Panc1 (cell line): ENCODE results near the gene OTUD3. TPM values are rescaled to one million over a fixed set of nuclear protein-coding genes. Genes with fewer than 3 reads are reported as not detected.

Experiments
- ATAC-seq: fragments of 200-7000 bp; cut with Tn5 transposase; 2 replicates; pipeline ENCODE4 v1.9.1; 2020; ENCODE audit warnings: mild to moderate bottlenecking, moderate library complexity
- BruUV-seq: library from RNA; stranded (reverse); fragments of 400-500 nt; replicated peaks from 2 replicates; lab custom pipeline; 2021; lab: Mats Ljungman, UMichigan
- CTCF ChIA-PET: fragments of 300-600 bp; sonication (Branson Sonifier 250); formaldehyde crosslinking; loops from one replicate; lab custom pipeline; 2022; ENCODE audit warnings: antibody characterized with exemption; lab: Charles Lee
- POLR2A ChIA-PET: fragments of 300-600 bp; sonication (Branson Sonifier 250); formaldehyde crosslinking; loops from one replicate; lab custom pipeline; 2022; ENCODE audit warnings: antibody characterized with exemption; lab: Charles Lee
- DNase-seq: peaks from one replicate; pipeline ENCODE4 v3.0.0-alpha.2; 2010; ENCODE audit warnings: low read depth, low spot score
- H3K27ac ChIP-seq: 2 replicates; pipeline ENCODE4 v1.5.1; 2011; ENCODE audit warnings: mild to moderate bottlenecking, low read length, inconsistent platforms
- H3K27me3 ChIP-seq: fragments of 200-500 bp; sonication (Bioruptor generic); 2 replicates; pipeline ENCODE4 v1.6.0; 2014; ENCODE audit warnings: low read length, inconsistent platforms; ENCODE audit not compliant: control insufficient read depth, insufficient read depth
- H3K36me3 ChIP-seq: fragments of 200-500 bp; sonication (Bioruptor generic); 2 replicates; pipeline ENCODE4 v1.5.1; 2014; ENCODE audit warnings: inconsistent platforms, mild to moderate bottlenecking, low read length, moderate library complexity; ENCODE audit not compliant: control insufficient read depth, insufficient read depth
- H3K4me1 ChIP-seq: 2 replicates; pipeline ENCODE4 v1.5.1; 2011; ENCODE audit warnings: inconsistent platforms, mild to moderate bottlenecking, low read length, moderate library complexity; ENCODE audit not compliant: control insufficient read depth, insufficient read depth
- H3K4me3 ChIP-seq, 2 experiments: 2 replicates each; pipeline ENCODE4 v1.5.1; 2011 to 2012; ENCODE audit warnings: low read depth in 2 of 2, low read length in 2 of 2, mild to moderate bottlenecking in 2 of 2, inconsistent platforms in 1 of 2, moderate library complexity in 1 of 2
- H3K9me3 ChIP-seq: fragments of 200-500 bp; sonication (Bioruptor generic); 2 replicates; pipeline ENCODE4 v1.5.1; 2014; ENCODE audit warnings: low read depth, mild to moderate bottlenecking, inconsistent platforms, low read length, moderate library complexity; ENCODE audit not compliant: control insufficient read depth, insufficient read depth
- POLR2AphosphoS5 ChIP-seq: IDR thresholded peaks from 2 replicates; pipeline ENCODE4 v1.6.1; 2012; ENCODE audit warnings: mild to moderate bottlenecking, low read depth, low read length, moderate library complexity
- SIN3A ChIP-seq: IDR thresholded peaks from 2 replicates; pipeline ENCODE4 v1.6.1; 2012; ENCODE audit warnings: low read depth, mild to moderate bottlenecking, low read length, moderate library complexity, borderline replicate concordance; ENCODE audit not compliant: insufficient read depth
- TCF7L2 ChIP-seq: IDR thresholded peaks from 2 replicates; pipeline ENCODE4 v1.6.1; 2011; ENCODE audit warnings: mild to moderate bottlenecking, low read depth, low read length, inconsistent platforms
- in situ Hi-C: cut with HindIII; loops from 2 replicates; pipeline ENCODE4 v1.10.0; 2016; ENCODE audit warnings: low sequenced_read_pairs, low pct_unique_long_range_greater_than_20kb
- intact Hi-C: fragments of 100-400 bp; cut with micrococcal nuclease; formaldehyde crosslinking; loops from one replicate; pipeline ENCODE4 v1.10.0; 2022; ENCODE audit not compliant: unreplicated experiment
- total RNA-seq: library from RNA; stranded (reverse); gene quantifications from one replicate; pipeline ENCODE4 v1.2.1, GENCODE V29; 2021; ENCODE audit not compliant: unreplicated experiment
- TF ChIP-seq, protein P1 (sequence below), 2 experiments: IDR thresholded peaks; 2 replicates each; pipeline ENCODE4 v1.6.1; 2011 to 2012; ENCODE audit warnings: low read depth in 2 of 2, control low read depth in 1 of 2, low read length in 1 of 2, mild to moderate bottlenecking in 1 of 2, moderate library complexity in 1 of 2; ENCODE audit not compliant: insufficient read depth in 1 of 2
- TF ChIP-seq, protein P2 (sequence below): fragments of 450-650 bp; IDR thresholded peaks from 2 replicates; pipeline ENCODE4 v1.5.1; 2017; ENCODE audit warnings: mild to moderate bottlenecking

The OTUD3 gene
- total RNA-seq, 1 experiment from 2014 or later: 14.1 TPM

DNA sequence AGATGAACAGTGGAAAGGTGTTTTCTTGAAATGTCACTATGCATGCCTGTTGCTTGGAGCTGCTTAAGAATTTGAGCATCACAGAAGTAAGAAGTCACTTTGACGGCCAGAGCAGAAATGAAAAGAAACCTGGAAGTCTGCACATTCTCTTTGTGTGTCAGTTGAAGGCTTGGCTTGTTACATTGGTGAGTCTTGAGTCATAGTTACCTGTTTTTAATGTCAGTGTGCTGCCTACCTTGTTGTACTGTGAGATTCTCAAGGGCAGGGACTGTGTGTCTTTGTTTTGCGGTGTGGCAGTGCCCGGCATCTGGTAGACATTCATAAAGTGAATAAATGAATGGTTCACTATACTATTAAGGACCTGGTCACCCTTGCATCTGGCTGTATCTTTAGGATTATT is 9.9 kb downstream of the OTUD3 start:
- intact Hi-C loops: no loop called here
- H3K36me3 ChIP-seq: peaks cover 14% of the 10 kb centered on the region; the same call in 1 of the 2 replicates
- no peak overlapping the region for H3K4me3 ChIP-seq
- H3K4me1 ChIP-seq: peaks cover 7% of the 10 kb centered on the region; the same call in 1 of the 2 replicates
- H3K9me3 ChIP-seq: no peaks in the 10 kb centered on the region
- ChIA-PET POLR2A (no interaction called here), CTCF (no interaction called here)
- TF ChIP-seq, protein P1, sequence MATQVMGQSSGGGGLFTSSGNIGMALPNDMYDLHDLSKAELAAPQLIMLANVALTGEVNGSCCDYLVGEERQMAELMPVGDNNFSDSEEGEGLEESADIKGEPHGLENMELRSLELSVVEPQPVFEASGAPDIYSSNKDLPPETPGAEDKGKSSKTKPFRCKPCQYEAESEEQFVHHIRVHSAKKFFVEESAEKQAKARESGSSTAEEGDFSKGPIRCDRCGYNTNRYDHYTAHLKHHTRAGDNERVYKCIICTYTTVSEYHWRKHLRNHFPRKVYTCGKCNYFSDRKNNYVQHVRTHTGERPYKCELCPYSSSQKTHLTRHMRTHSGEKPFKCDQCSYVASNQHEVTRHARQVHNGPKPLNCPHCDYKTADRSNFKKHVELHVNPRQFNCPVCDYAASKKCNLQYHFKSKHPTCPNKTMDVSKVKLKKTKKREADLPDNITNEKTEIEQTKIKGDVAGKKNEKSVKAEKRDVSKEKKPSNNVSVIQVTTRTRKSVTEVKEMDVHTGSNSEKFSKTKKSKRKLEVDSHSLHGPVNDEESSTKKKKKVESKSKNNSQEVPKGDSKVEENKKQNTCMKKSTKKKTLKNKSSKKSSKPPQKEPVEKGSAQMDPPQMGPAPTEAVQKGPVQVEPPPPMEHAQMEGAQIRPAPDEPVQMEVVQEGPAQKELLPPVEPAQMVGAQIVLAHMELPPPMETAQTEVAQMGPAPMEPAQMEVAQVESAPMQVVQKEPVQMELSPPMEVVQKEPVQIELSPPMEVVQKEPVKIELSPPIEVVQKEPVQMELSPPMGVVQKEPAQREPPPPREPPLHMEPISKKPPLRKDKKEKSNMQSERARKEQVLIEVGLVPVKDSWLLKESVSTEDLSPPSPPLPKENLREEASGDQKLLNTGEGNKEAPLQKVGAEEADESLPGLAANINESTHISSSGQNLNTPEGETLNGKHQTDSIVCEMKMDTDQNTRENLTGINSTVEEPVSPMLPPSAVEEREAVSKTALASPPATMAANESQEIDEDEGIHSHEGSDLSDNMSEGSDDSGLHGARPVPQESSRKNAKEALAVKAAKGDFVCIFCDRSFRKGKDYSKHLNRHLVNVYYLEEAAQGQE (IDR thresholded peaks at IDR 0.05; ENCODE audit: insufficient read depth in 1 of 2, low read depth in 2 of 2, low read length in 1 of 2): no peak
- no peak for TF ChIP-seq TCF7L2
- no peak for TF ChIP-seq SIN3A
- TF ChIP-seq POLR2AphosphoS5: no peak
- TF ChIP-seq, protein P2, sequence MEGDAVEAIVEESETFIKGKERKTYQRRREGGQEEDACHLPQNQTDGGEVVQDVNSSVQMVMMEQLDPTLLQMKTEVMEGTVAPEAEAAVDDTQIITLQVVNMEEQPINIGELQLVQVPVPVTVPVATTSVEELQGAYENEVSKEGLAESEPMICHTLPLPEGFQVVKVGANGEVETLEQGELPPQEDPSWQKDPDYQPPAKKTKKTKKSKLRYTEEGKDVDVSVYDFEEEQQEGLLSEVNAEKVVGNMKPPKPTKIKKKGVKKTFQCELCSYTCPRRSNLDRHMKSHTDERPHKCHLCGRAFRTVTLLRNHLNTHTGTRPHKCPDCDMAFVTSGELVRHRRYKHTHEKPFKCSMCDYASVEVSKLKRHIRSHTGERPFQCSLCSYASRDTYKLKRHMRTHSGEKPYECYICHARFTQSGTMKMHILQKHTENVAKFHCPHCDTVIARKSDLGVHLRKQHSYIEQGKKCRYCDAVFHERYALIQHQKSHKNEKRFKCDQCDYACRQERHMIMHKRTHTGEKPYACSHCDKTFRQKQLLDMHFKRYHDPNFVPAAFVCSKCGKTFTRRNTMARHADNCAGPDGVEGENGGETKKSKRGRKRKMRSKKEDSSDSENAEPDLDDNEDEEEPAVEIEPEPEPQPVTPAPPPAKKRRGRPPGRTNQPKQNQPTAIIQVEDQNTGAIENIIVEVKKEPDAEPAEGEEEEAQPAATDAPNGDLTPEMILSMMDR: no peak
- no TSS peak for BruUV-seq
- no peak for ATAC-seq
- H3K27me3 ChIP-seq: no peaks in the 10 kb centered on the region
- in situ Hi-C loops: no loop called here
- H3K27ac ChIP-seq: no peak overlapping the region
- no peak for DNase-seq

DNA sequence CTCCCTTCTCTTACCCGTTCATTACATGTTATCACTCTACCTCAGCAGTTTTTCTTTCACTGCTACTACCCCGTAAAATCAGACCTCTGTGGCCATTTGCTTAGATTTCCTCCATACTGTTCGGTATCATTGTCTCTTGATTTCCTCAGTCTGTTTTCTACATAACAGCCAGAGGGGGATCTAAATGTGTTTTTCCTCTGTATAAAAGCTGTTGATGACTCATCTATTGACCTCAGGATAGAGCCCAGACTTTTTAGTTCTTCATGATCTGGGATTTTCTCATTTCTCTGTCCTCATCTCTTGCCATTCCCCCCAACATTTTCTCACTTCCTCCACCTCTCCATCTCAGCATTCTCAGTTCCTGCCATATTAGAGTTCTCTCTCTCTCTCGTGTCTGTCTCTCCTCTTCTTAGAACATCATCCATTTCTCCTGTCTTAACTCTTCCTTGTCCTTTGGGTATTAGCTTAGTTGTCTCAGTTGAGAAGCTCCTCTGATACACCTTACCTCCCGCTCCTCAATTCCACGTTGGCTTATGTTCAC is 10.5 kb downstream of the OTUD3 start:
- no peaks in the 10 kb centered on the region for H3K9me3 ChIP-seq
- ChIA-PET POLR2A (no interaction called here), CTCF (no interaction called here)
- intact Hi-C loops: no loop called here
- H3K36me3 ChIP-seq: peaks cover 16% of the 10 kb centered on the region; the same call in 1 of the 2 replicates
- DNase-seq (no peak), ATAC-seq (no peak)
- no peak overlapping the region for H3K4me3 ChIP-seq
- TF ChIP-seq TCF7L2 (no peak), SIN3A (no peak), POLR2AphosphoS5 (no peak)
- TF ChIP-seq, protein P1 (IDR thresholded peaks at IDR 0.05; ENCODE audit: insufficient read depth in 1 of 2, low read depth in 2 of 2, low read length in 1 of 2): no peak
- TF ChIP-seq, protein P2: no peak
- no TSS peak for BruUV-seq
- H3K4me1 ChIP-seq: peaks cover 7% of the 10 kb centered on the region; the same call in 1 of the 2 replicates
- no peaks in the 10 kb centered on the region for H3K27me3 ChIP-seq
- in situ Hi-C loops: no loop called here
- no peak overlapping the region for H3K27ac ChIP-seq
